Measurements from ENCODE around the gene EHMT2.
A peak's percentile ranks its signal among the peaks of the same experiment; 100 is the strongest.
"Not testable (repeated sequence)": the region's sequence is repeated elsewhere in the genome, so short reads cannot be mapped to it uniquely, and the experiment has no call there.

The EHMT2 gene

GRCh38 chr6:31870385-31870921 is 27.0 kb downstream of the EHMT2 start:
- no peak for DNase-seq (ENCODE audit: low read depth in 2 of 2)

DNA sequence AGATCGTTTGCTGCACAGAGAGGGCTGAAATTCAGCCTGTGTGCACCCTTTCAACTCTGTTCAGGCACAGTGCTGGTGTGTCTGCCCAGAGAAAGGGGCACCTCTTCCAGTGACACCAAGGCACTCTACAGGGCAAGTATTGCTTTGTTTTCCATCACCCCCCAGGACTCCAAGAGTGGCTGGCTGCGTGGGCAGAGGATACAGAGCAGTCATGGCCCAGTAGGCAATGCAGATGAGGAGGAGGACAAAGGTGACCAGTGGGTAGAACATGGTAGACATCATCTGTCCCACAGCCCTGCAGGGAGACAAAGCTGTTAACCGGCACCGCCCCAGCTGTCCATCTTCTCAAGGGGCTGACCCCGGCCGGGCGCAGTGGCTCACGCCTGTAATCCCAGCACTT is 28.2 kb downstream of the EHMT2 start:
- no peak for DNase-seq (ENCODE audit: low read depth in 2 of 2)

DNA sequence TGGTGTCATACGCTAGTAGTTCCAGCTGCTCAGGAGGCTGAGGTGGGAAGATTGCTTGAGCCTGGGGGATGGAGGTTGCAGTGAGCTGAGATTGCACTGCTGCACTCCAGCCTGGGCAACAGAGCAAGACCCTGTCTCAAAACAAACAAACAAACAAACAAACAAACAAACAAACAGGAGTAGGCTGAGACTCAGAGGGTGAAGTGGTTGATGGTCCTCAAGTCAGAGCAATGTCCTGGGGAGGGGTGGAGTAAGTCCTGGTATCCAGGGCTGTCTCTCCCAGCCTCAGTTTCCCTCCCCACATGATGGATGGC is 28.9 kb downstream of the EHMT2 start:
- not testable (repeated sequence) for DNase-seq (ENCODE audit: low read depth in 2 of 2)

GRCh38 chr6:31865205-31866118 is 32.0 kb downstream of the EHMT2 start:
- DNase-seq (ENCODE audit: low read depth in 2 of 2) = no peak

DNA sequence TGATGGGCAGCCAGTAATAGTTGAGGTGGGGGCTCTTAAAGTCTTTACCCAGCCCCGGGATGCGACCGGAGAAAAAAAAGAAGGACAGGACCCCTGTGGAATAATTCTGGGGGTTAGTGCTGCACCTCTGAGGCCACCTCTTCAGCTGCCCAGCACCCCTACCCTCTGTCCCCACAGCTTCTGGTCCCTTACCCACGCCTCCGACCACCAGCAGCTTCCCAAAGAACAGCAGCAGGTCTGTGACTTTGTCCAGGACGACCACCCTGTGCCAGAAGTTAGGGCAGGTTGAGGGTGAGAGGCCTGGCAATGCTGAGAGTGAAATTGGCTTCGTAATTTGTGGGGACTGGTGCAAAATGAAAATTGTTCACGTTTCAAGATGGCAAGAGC is 32.7 kb downstream of the EHMT2 start:
- no peak for DNase-seq (ENCODE audit: low read depth in 2 of 2)

DNA sequence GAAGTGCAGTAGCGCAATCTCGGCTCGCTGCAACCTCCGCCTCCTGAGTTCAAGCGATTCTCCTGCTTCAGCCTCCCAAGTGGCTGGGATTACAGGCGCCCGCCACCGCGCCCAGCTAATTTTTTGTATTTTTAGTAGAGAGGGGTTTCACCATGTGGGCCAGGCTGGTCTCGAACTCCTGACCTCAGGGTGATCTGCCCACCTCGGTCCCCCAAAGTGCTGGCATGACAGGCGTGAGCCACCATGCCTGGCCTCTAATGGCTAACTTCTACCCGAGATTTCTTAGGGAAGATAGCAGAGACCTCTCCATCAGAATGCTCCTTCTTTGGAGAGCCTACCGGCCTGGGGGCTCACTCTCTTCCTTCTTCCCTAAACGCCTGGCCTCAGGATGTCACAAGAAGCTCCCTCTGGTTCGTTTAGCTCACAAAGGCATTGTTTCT is 33.4 kb downstream of the EHMT2 start:
- not testable (repeated sequence) for DNase-seq (ENCODE audit: low read depth in 2 of 2)

- DNase-seq (ENCODE audit: low read depth in 2 of 2) = peak; percentile 97 to 100
Observed at GRCh38 chr6:31862344-31863235, 34.9 kb downstream of the EHMT2 start, which contains the start of gene NEU1. Gene NEU1, minus strand, starts transcription at chr6:31862821. Its CDS starts 45 bp downstream, at chr6:31862776.

DNA sequence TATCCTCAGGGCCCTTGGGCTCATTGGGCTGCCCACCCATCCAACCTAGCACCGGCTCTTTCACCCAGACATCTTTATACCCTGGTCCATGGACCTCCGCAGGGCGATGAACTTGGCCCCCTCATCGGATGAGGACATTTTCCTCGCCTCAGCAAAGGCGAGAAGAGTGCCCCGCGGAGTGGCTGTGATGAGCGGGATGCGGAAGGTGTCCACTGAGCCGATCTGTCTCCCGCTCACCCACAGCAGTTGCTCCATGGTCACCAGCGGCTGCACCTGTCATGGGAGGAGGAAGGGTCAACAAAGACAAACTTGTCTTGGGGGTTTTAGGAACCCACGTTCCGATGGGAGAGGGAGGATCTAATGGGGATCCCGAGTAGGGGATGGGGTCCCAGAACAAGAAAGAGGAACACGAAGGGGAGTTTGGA is 35.6 kb downstream of the EHMT2 start:
- no peak for DNase-seq (ENCODE audit: low read depth in 2 of 2)

- DNase-seq (ENCODE audit: low read depth in 2 of 2) = no peak
Observed at GRCh38 chr6:31861150-31861549, 36.3 kb downstream of the EHMT2 start.

GRCh38 chr6:31860349-31860748 is 37.1 kb downstream of the EHMT2 start:
- DNase-seq (ENCODE audit: low read depth in 2 of 2) = no peak

DNA sequence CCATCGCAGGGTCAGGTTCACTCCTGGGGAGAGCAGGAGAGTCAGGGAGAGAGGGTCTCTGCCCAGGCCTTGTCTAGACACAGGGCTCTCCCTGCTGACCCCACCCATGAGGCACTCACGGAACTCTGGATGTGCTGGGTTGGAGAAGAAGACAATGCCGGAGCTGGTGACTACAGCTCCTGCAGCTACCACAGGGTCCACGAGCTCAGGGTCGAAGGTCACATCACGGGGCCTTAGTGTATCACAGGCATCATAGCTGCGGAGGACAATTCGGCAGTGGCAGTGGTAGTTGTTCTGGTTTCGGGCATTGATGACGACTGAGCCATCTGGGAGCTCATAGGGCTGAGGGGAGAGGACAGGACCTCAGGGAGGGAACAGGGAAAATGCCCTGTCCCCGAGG is 37.6 kb downstream of the EHMT2 start:
- no peak for DNase-seq (ENCODE audit: low read depth in 2 of 2)

- no peak for DNase-seq (ENCODE audit: low read depth in 2 of 2)
Observed at GRCh38 chr6:31858707-31859106, 38.8 kb downstream of the EHMT2 start.

- not testable (repeated sequence) for DNase-seq (ENCODE audit: low read depth in 2 of 2)
Observed at GRCh38 chr6:31857774-31858173, 39.7 kb downstream of the EHMT2 start.

DNA sequence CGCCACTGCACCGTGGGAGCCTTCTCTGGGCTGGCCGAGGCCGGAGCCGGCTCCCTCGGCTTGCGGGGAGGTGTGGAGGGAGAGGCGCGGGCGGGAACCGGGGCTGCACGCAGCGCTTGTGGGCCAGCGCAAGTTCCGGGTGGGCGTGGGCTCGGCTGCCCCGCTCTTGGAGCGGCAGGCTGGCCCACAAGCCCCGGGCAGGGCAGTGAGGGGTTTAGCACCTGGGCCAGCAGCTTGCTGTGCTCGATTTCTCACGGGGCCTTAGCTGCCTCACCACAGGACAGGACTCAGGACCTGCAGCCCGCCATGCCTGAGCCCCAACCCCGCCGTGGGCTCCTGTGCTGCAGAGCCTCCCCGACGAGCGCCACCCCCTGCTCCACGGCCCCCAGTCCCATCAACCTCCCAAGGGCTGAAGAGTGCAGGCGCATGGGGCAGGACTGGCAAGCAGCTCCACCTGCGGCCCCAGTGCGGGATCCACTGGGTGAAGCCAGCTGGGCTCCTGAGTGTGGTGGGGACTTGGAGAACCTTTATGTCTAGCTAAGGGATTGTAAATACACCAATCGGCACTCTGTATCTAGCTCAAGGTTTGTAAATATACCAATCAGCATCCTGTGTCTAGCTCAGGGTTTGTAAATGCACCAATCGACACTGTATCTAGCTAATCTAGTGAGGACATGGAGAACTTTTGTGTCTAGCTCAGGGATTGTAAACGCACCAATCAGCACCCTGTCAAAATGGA is 45.3 kb downstream of the EHMT2 start:
- DNase-seq (ENCODE audit: low read depth in 2 of 2) = not testable (repeated sequence)

GRCh38 chr6:31851485-31851832 is 46.0 kb downstream of the EHMT2 start:
- no peak for DNase-seq (ENCODE audit: low read depth in 2 of 2)

DNA sequence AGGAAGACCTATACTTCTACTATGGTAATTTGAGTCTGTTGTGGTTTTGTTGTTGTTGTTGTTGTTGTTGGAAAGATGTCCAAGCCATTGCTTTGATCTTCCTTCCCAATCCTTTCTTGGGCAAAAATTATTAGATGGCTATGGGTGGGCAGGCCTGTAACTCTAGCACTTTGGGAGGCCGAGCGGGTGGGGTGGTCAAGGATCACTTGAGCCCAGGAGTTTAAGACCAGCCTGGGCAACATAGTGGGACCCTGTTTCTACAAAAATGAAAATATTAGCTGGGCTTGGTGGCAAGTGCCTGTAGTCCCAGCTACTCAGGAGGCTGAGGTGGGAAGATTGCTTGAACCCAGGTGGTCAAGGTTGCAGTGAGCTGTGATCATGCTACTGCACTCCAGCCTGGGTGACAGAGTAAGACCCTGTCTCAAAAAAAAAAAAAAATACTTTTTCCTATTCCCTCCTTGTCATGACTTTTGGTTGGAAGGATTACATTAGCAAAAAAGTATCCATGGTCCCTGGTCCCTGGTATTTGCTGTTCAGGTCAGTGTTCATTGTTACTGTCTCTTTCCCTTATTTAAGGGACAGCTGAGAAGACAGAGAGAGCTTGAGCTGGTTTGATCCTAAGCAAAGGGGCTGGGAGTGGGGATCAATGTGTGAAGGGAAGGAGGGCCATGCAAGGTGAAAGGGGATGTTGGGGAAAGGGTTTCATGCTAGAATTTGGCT is 46.6 kb downstream of the EHMT2 start:
- DNase-seq (ENCODE audit: low read depth in 2 of 2) = no peak

DNA sequence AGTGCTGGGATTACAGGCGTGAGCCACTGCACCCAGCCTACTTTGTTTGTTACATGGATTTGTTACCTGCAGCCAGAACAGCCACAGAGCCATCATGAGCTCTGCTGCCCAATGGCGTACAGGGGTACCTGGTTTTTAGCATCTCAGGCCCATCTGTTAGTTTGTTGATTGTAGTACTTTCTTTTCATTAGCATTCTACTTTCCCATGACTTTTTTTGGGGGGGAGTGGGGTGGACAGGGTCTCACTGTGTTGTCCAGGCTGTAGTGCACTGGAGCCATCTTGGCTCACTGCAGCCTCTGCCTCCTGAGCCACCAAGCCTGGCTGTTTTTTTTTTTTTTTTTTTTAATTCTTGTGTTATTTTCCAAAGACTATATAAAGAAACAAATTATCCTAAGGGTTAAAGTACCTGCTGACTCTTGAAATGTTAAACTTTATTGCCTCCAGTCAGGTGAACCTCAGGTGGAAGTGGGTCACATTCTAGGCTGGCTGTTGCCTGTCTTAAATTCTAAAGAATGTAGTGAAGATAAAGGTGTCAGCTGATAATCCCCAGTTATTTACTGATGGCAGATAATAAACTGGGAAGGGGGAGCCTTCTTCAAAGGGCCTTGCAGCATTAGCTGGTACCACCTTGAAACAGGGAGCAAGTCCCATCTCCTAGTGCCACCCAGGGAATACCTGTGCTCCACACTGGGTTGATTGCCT is 50.1 kb downstream of the EHMT2 start:
- no peak for DNase-seq (ENCODE audit: low read depth in 2 of 2)

GRCh38 chr6:31844507-31844906 is 53.0 kb downstream of the EHMT2 start:
- no peak for DNase-seq (ENCODE audit: low read depth in 2 of 2)

GRCh38 chr6:31842053-31842452 is 55.4 kb downstream of the EHMT2 start:
- no peak for DNase-seq (ENCODE audit: low read depth in 2 of 2)

DNA sequence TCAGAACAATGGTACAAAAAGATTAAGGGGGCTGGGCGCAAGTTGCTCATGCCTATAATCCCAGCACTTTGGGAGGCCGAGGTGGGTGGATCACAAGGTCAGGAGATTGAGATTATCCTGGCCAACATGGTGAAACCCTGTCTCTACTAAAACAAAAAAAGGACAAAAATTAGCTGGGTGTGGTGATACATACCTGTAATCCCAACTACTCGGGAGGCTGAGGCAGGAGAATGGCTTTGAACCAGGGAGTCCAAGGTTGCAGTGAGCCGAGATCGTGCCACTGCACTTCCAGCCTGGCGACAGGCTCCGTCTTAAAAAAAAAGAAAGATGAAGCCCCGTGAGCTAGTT is 57.7 kb downstream of the EHMT2 start:
- not testable (repeated sequence) for DNase-seq (ENCODE audit: low read depth in 2 of 2)

GRCh38 chr6:31838968-31839367 is 58.5 kb downstream of the EHMT2 start:
- no peak for DNase-seq (ENCODE audit: low read depth in 2 of 2)

All from activated CD8-positive, alpha-beta memory T cell treated with anti-CD3 and anti-CD28 coated beads for 4 hours (primary cell).